Measurements from ENCODE around the gene BRD3.

Gene BRD3

DNA sequence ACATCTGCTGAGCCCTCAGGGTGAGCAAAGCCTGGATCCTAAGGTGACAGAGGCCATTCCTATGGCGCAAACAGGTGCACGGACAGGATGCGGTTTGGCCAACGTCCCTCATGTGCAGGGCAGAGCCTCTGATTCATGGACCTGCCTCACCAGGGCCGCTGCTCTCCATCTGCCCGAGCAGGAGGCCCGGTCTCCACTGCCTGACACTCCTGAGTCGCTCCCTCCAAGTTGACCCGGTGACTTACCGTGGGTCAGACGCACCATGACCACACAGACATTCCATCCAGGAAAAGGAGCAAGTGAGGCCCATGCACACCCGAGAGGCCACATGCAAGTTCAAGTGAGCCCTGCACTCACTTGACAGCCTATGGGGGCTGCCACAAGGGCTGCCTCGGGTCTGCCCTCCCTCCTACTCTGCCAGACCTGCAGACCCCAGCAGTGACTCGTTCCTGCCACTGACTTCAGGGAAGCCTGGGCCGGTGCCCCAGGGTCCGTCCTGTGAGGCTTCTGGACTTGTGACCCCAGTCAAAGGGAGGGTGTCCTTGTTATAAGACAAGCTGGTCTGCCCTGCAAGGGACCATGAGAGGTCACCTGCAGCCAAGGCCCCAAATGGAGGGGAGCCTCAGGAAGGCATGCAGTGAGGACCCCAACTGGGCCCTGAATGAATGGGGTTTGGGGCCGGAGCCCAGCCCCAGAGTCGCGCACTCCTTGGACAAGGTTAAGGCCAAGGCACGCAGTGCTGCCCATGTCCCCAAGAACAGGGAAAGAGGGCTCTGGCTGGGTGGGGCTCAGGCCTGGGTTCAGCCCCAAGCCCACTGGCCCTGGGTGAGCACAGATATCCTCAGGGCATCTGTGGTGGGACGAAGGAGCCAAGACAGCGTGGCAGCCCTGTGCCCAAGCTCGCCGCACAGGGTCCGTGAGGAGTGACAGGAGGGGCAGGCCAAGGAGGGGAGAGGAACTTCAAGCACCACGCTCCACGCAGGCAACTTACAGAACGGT lies 32.5 kb downstream of the BRD3 start:
- Histone ChIP-seq H3K36me3 (ENCODE audit: insufficient read depth, low read length) (peaks cover 52% of the 10 kb centered on the region), H2AFZ (ENCODE audit: low read length, unreplicated experiment) (no peak overlapping the region), H3K27ac (ENCODE audit: low read depth, low read length) (no peak overlapping the region), H3K79me2 (ENCODE audit: control insufficient read depth, insufficient read depth, low read length, unreplicated experiment) (no peaks in the 10 kb centered on the region), H3K4me3 (ENCODE audit: low read depth, low read length) (no peak overlapping the region), H3K27me3 (ENCODE audit: insufficient read depth, low read length) (no peaks in the 10 kb centered on the region), H3K4me1 (ENCODE audit: control insufficient read depth, insufficient read depth, low read length, unreplicated experiment) (no peaks in the 10 kb centered on the region)

DNA sequence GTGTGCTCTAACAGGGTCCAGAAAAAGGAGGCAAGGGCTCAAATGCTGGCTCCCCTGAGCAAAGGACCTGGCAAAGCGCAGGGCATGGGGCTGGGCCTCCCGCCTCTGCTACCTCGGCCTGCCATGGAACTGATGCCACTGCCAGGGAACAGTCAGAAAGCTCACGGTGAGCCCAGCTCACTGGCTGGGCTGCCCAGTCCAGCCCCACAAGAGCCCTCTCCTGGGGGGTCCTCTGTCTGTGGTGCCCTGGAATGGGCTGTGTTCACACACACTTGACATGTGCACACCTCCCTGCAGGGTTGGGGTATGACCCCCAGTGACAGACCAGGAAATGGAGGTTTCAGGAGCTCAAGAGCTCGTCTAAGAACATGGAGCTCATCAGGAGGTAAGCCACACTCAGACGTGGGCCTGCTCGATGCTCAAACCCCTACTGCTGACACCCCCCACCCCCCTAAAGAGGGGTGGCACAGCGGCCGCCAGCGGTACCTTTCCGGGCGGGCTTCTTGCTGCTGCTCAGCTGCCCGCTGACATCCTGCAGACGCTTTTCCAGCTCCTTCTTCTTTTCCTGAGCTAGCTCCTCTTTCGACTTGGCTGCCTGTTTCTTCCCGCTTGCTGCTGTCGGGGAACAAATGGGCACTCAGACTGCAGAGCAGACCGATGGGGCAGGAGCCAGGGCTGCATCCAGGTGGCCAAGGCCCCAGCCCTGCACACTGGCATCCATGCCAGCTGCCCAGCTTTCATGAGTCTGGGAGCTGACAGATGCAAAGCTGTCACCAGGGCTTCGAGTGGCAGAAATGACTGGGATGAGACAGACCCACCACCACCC lies 33.4 kb downstream of the BRD3 start:
- H3K4me3 ChIP-seq (ENCODE audit: low read depth, low read length): no peak overlapping the region
- H3K36me3 ChIP-seq (ENCODE audit: insufficient read depth, low read length): peaks cover 48% of the 10 kb centered on the region
- H2AFZ ChIP-seq (ENCODE audit: low read length, unreplicated experiment): no peak overlapping the region
- H3K27me3 ChIP-seq (ENCODE audit: insufficient read depth, low read length): no peaks in the 10 kb centered on the region
- no peaks in the 10 kb centered on the region for H3K79me2 ChIP-seq (ENCODE audit: control insufficient read depth, insufficient read depth, low read length, unreplicated experiment)
- H3K4me1 ChIP-seq (ENCODE audit: control insufficient read depth, insufficient read depth, low read length, unreplicated experiment): no peaks in the 10 kb centered on the region
- no peak overlapping the region for H3K27ac ChIP-seq (ENCODE audit: low read depth, low read length)

DNA sequence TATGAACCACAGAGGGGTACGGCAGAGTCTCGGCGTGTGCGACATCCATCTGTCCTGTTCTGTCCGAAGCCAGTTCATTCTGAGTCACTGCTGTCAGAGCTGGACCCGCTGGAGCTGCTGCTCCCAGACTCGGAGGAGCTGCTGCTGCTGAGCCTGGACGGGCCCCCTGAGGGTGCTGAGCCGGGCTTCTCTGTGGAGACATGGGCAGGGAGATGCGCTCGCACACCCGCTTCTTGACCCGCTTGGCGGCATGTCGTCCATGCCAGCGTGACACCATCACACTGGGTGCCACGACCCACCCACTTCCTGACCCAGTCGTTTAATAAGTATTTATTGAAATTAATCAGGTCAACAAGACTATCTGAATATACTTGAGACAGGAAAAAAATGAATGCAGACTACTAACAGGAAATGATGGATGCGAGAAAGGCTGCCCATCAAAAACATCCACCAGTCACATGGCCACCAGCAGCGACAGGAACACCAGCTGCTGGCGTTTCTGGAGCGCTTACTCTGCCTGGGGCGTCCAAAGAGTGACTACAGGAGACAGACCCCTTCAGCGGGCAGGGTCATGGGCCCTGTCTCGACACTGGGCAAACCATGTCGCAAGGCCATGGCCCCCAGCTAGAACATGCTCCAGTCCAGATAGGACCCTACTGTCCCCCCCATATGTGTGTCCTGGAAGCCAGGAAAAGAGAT lies 34.2 kb downstream of the BRD3 start:
- peaks cover 41% of the 10 kb centered on the region for H3K36me3 ChIP-seq (ENCODE audit: insufficient read depth, low read length)
- H3K27ac ChIP-seq (ENCODE audit: low read depth, low read length): no peak overlapping the region
- H3K79me2 ChIP-seq (ENCODE audit: control insufficient read depth, insufficient read depth, low read length, unreplicated experiment): no peaks in the 10 kb centered on the region
- no peak overlapping the region for H3K4me3 ChIP-seq (ENCODE audit: low read depth, low read length)
- H3K4me1 ChIP-seq (ENCODE audit: control insufficient read depth, insufficient read depth, low read length, unreplicated experiment): no peaks in the 10 kb centered on the region
- H3K27me3 ChIP-seq (ENCODE audit: insufficient read depth, low read length): no peaks in the 10 kb centered on the region
- no peak overlapping the region for H2AFZ ChIP-seq (ENCODE audit: low read length, unreplicated experiment)

DNA sequence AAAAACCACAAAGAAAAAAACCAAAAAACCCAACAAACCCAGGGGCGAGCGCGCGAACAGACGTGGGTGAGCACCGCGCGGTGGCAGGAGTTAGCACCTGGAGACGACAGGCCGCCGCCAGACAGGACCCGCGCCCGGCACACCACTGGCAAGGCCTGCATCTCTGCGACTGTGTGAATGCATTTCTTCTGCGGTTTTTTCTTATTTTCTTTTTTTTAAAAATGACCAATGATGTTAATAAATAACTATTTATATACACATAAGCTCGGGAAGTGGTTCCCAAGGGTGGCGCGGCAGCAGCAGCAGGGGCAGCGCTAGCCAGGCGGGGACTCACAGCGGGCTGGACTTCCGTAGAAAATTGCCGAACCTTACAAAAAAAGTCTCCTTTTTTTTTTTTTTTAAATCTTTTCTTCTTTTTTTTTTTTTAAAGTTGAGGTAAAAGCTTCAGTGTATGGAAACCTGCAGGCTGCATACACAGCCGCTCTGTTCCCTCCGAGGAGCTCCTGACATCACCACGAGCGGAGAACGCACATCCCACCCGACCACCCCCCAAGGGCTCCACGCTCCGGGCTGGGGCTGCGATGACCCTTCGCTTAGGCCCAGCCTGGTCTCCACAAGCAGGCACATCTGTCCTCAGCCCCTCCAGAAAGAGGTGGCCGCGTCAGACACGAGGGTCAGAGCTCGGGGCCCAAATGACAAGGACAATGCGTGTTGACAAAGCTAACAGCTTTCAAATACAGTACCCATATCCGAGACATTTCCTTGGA lies 35.2 kb downstream of the BRD3 start:
- Histone ChIP-seq H3K27me3 (ENCODE audit: insufficient read depth, low read length) (no peaks in the 10 kb centered on the region), H3K27ac (ENCODE audit: low read depth, low read length) (no peak overlapping the region), H3K36me3 (ENCODE audit: insufficient read depth, low read length) (peaks cover 30% of the 10 kb centered on the region), H3K4me3 (ENCODE audit: low read depth, low read length) (no peak overlapping the region), H2AFZ (ENCODE audit: low read length, unreplicated experiment) (no peak overlapping the region), H3K79me2 (ENCODE audit: control insufficient read depth, insufficient read depth, low read length, unreplicated experiment) (no peaks in the 10 kb centered on the region), H3K4me1 (ENCODE audit: control insufficient read depth, insufficient read depth, low read length, unreplicated experiment) (no peaks in the 10 kb centered on the region)

DNA sequence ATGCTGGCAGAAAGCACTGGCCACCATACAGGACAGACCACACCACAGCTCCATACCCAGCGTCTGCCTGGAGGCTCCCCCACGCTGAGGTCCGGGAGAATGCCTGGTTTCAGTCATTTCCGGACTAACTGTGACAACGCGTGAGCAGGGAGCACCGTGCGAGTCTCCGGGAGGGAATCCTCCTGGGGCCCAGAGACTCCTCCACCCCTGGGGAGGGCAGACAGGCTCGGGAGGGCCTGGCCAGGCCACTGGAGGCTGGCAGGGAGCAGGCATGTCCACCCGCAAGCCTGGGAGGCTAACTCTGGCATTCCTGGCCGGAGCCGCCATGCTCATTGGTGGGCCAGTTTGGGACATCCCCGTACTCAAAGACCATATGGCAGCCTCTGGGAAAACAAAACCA lies 36.0 kb downstream of the BRD3 start:
- H3K79me2 ChIP-seq (ENCODE audit: control insufficient read depth, insufficient read depth, low read length, unreplicated experiment): no peaks in the 10 kb centered on the region
- H3K36me3 ChIP-seq (ENCODE audit: insufficient read depth, low read length): peaks cover 30% of the 10 kb centered on the region
- H3K27me3 ChIP-seq (ENCODE audit: insufficient read depth, low read length): no peaks in the 10 kb centered on the region
- H3K4me1 ChIP-seq (ENCODE audit: control insufficient read depth, insufficient read depth, low read length, unreplicated experiment): no peaks in the 10 kb centered on the region
- H3K4me3 ChIP-seq (ENCODE audit: low read depth, low read length): no peak overlapping the region
- no peak overlapping the region for H2AFZ ChIP-seq (ENCODE audit: low read length, unreplicated experiment)
- no peak overlapping the region for H3K27ac ChIP-seq (ENCODE audit: low read depth, low read length)

DNA sequence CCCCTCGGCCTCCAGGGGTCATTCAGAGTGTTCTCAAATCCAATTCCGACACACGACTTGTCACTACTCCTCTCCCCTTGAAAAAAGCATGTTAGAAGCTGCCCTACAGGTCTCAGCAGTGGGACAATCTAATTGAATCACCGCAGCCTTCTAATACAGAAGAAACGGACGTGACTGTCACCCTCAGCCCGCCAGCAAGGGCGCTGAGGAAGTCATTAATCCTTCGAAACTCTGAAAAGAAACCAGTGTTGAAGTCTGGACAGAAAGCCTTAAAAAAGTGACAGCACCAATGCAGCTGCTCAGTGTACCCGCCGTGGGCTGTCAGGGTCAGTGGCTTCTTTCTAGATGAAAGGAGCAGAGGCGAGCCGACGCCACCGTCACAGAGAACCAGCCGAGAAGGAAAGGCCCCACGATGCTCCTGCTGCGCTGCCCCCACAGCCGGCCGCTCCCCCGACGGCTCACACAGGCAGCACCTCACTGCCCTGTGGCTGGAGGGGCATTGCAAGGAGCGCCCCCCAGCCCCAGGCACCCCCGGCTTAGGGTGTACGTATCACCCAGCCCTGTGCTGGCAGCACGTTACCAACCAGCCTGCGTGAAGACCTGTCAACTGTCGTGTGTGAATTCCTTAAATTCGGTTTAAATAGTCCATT lies 36.9 kb downstream of the BRD3 start:
- H3K27me3 ChIP-seq (ENCODE audit: insufficient read depth, low read length): no peaks in the 10 kb centered on the region
- H3K27ac ChIP-seq (ENCODE audit: low read depth, low read length): no peak overlapping the region
- H3K4me3 ChIP-seq (ENCODE audit: low read depth, low read length): no peak overlapping the region
- no peaks in the 10 kb centered on the region for H3K79me2 ChIP-seq (ENCODE audit: control insufficient read depth, insufficient read depth, low read length, unreplicated experiment)
- no peak overlapping the region for H2AFZ ChIP-seq (ENCODE audit: low read length, unreplicated experiment)
- H3K36me3 ChIP-seq (ENCODE audit: insufficient read depth, low read length): peaks cover 26% of the 10 kb centered on the region
- no peaks in the 10 kb centered on the region for H3K4me1 ChIP-seq (ENCODE audit: control insufficient read depth, insufficient read depth, low read length, unreplicated experiment)

DNA sequence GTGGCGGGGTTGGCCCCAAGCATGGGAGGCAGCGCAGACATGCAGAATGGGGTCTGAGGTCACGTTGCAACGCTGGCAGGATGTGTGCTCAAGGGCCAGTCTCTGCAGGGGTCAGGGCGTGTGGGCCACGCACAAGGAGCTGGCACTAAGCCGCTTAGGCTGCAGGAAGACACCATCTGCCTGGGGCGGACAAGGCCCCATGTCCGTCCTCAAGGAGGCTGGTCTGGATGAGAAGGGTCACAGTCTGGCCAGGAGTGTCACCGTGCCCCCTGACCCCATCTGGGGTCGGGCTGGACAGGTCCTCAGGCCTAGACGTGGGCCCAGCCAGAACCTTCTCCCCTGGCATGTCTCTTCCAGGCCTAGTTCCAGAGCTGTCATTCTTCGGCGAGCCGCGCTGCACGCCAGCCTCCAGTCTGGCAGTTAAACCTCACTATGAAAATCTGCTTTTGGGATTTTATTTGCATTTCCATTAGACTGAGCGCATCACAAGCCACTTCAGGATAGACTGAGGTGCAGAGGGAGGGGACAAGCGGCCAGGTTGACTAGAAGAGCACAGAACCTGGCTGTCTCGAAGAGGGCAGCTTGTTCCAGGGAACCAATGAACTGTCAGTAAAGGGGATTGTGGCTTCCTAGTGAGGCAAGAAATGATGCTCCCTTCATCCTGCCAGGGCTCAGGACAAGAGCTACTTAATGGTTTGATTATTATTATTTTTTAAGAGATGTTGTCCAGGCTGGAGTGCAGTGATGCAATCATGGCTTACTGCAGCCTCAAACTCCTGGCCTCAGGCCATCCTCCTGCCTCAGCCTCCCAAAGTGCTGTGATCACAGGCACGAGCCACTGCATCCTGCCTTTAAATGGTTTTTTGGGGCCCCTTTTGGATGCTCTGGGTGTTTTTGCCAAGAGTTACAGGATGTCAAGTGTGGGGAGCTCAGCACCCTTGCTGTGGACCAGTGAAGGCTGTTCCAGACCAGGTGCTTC lies 38.3 kb downstream of the BRD3 start:
- Histone ChIP-seq H3K4me3 (ENCODE audit: low read depth, low read length) (no peak overlapping the region), H3K79me2 (ENCODE audit: control insufficient read depth, insufficient read depth, low read length, unreplicated experiment) (no peaks in the 10 kb centered on the region), H3K27ac (ENCODE audit: low read depth, low read length) (no peak overlapping the region), H3K27me3 (ENCODE audit: insufficient read depth, low read length) (no peaks in the 10 kb centered on the region), H3K4me1 (ENCODE audit: control insufficient read depth, insufficient read depth, low read length, unreplicated experiment) (no peaks in the 10 kb centered on the region), H2AFZ (ENCODE audit: low read length, unreplicated experiment) (no peak overlapping the region), H3K36me3 (ENCODE audit: insufficient read depth, low read length) (peaks cover 12% of the 10 kb centered on the region)

DNA sequence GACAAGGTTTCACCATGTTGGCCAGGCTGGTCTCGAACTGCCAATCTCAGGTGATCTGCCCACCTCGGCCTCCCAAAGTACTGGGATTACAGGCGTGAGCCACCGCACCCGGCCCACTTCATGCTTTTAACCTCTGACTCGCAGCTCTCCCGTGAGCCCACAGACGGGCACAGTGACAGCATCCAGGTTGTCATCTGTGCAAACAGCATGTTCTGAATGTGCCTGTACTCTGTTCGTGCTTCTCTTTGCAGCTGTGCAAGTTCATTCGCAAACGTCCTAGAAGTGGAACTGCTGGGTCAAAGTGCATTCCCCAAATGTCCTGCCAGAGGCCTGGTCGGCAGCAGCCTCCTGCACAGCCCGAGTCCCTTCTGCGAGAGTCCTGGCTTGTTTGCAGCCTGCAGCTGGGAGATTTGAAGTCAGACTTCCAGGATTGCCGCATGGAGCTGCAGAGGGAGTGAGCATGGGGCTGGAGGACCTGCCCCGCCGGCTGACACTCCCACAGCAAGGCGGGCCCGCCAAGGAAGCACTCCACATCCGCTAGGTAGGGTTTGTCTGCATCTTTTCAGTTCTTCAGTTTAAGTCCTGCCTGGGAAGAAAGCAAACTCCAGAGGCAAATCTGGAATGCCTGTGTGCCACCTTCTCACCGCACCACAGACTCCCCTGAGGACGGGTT lies 39.1 kb downstream of the BRD3 start:
- H3K27ac ChIP-seq (ENCODE audit: low read depth, low read length): no peak overlapping the region
- H2AFZ ChIP-seq (ENCODE audit: low read length, unreplicated experiment): no peak overlapping the region
- no peaks in the 10 kb centered on the region for H3K79me2 ChIP-seq (ENCODE audit: control insufficient read depth, insufficient read depth, low read length, unreplicated experiment)
- no peaks in the 10 kb centered on the region for H3K27me3 ChIP-seq (ENCODE audit: insufficient read depth, low read length)
- H3K4me3 ChIP-seq (ENCODE audit: low read depth, low read length): no peak overlapping the region
- no peaks in the 10 kb centered on the region for H3K4me1 ChIP-seq (ENCODE audit: control insufficient read depth, insufficient read depth, low read length, unreplicated experiment)
- H3K36me3 ChIP-seq (ENCODE audit: insufficient read depth, low read length): peaks cover 12% of the 10 kb centered on the region
